Measurements from ENCODE around the gene TMEM132C. TPM values are rescaled to one million over a fixed set of nuclear protein-coding genes. Genes with fewer than 3 reads are reported as not detected.

TMEM132C gene
- total and polyA plus RNA-seq, 2 experiments from 2014 or later, result 10.6 to 16.5 TPM

- no peak overlapping the region for H3K4me2 ChIP-seq
- H3K36me3 ChIP-seq (replicated peaks; ENCODE audit: insufficient read depth, low read depth), result no peaks in the 10 kb centered on the region
- no peaks in the 10 kb centered on the region for H3K9me3 ChIP-seq (ENCODE audit: low read depth)
- no peak overlapping the region for H3K4me3 ChIP-seq
- H3K27me3 ChIP-seq, result no peaks in the 10 kb centered on the region
- no peaks in the 10 kb centered on the region for H3K4me1 ChIP-seq (ENCODE audit: insufficient read depth)
- TF ChIP-seq EZH2phosphoT487 (IDR thresholded peaks at IDR 0.05; ENCODE audit: low read depth, severe bottlenecking, unreplicated experiment), result no peak
- TF ChIP-seq CTCF (IDR thresholded peaks at IDR 0.05; ENCODE audit: poor library complexity), result no peak
- TF ChIP-seq EZH2 (IDR thresholded peaks at IDR 0.05; ENCODE audit: borderline replicate concordance), result no peak
- 69% methylated on average over 7 of the region's 7 CpGs for WGBS (ENCODE audit: low lambda C conversion rate, missing lambda C conversion rate)
- no peak overlapping the region for H3K27ac ChIP-seq
- H4K20me1 ChIP-seq (ENCODE audit: insufficient read depth, poor library complexity, severe bottlenecking), result no peaks in the 10 kb centered on the region
- H2AFZ ChIP-seq, result no peak overlapping the region
- no peak for DNase-seq (ENCODE audit: low spot score)
- H3K79me2 ChIP-seq, result no peaks in the 10 kb centered on the region
- no peaks in the 10 kb centered on the region for H3K9me2 ChIP-seq (replicated peaks; ENCODE audit: insufficient read depth)
Observed at GRCh38 chr12:128594521-128594920, 327.6 kb downstream of the TMEM132C start.

- H3K27me3 ChIP-seq, result no peaks in the 10 kb centered on the region
- H3K9me3 ChIP-seq (ENCODE audit: low read depth), result no peaks in the 10 kb centered on the region
Observed at GRCh38 chr12:128595609-128596008, 328.6 kb downstream of the TMEM132C start.

GRCh38 chr12:128600886-128601285 is 333.9 kb downstream of the TMEM132C start:
- Histone ChIP-seq H3K79me2 (no peaks in the 10 kb centered on the region), H3K9me2 (replicated peaks; ENCODE audit: insufficient read depth) (no peaks in the 10 kb centered on the region), H3K27ac (no peak overlapping the region), H3K4me1 (ENCODE audit: insufficient read depth) (peaks cover 3% of the 10 kb centered on the region), H4K20me1 (ENCODE audit: insufficient read depth, poor library complexity, severe bottlenecking) (no peaks in the 10 kb centered on the region), H3K36me3 (replicated peaks; ENCODE audit: insufficient read depth, low read depth) (no peaks in the 10 kb centered on the region), H2AFZ (no peak overlapping the region), H3K9me3 (ENCODE audit: low read depth) (no peaks in the 10 kb centered on the region), H3K27me3 (no peaks in the 10 kb centered on the region), H3K4me3 (no peak overlapping the region), H3K4me2 (no peak overlapping the region)
- WGBS (ENCODE audit: low lambda C conversion rate, missing lambda C conversion rate), result 76% methylated on average over 6 of the region's 6 CpGs
- TF ChIP-seq EZH2phosphoT487 (IDR thresholded peaks at IDR 0.05; ENCODE audit: low read depth, severe bottlenecking, unreplicated experiment) (no peak), CTCF (IDR thresholded peaks at IDR 0.05; ENCODE audit: poor library complexity) (no peak), EZH2 (IDR thresholded peaks at IDR 0.05; ENCODE audit: borderline replicate concordance) (no peak)
- DNase-seq (ENCODE audit: low spot score), result no peak

More at GRCh38 chr12:128595609-128596008, 328.6 kb downstream of the TMEM132C start:
- Histone ChIP-seq H3K4me1 (ENCODE audit: insufficient read depth) (no peaks in the 10 kb centered on the region), H3K27ac (no peak overlapping the region), H3K36me3 (replicated peaks; ENCODE audit: insufficient read depth, low read depth) (no peaks in the 10 kb centered on the region), H3K9me2 (replicated peaks; ENCODE audit: insufficient read depth) (no peaks in the 10 kb centered on the region), H4K20me1 (ENCODE audit: insufficient read depth, poor library complexity, severe bottlenecking) (no peaks in the 10 kb centered on the region), H3K4me3 (no peak overlapping the region), H2AFZ (no peak overlapping the region), H3K4me2 (no peak overlapping the region), H3K79me2 (no peaks in the 10 kb centered on the region)
- no peak for TF ChIP-seq EZH2phosphoT487 (IDR thresholded peaks at IDR 0.05; ENCODE audit: low read depth, severe bottlenecking, unreplicated experiment)
- no peak for TF ChIP-seq EZH2 (IDR thresholded peaks at IDR 0.05; ENCODE audit: borderline replicate concordance)
- no peak for TF ChIP-seq CTCF (IDR thresholded peaks at IDR 0.05; ENCODE audit: poor library complexity)
- WGBS (ENCODE audit: low lambda C conversion rate, missing lambda C conversion rate), result 91% methylated on average over 8 of the region's 8 CpGs
- no peak for DNase-seq (ENCODE audit: low spot score)
